Measurements from ENCODE around the gene WNT2. TPM values are rescaled to one million over a fixed set of nuclear protein-coding genes. Genes with fewer than 3 reads are reported as not detected.

WNT2 gene
- total RNA-seq, 1 donor from 2014 or later = 9.0 TPM

GRCh38 chr7:117323851-117324711, 1.2 kb upstream of the WNT2 start:
- peak; percentile 81 to 87 for ATAC-seq
- Histone ChIP-seq H3K9me3 (no peaks in the 10 kb centered on the region), H3K27ac (peak overlapping the region; percentile 78), H3K36me3 (no peaks in the 10 kb centered on the region), H3K27me3 (ENCODE audit: low read depth) (peaks cover 30% of the 10 kb centered on the region), H3K4me1 (peaks cover 18% of the 10 kb centered on the region), H3K4me3 (peak overlapping the region; percentile 53)
- DNase-seq = peak; percentile 56
- intact Hi-C loops (cut with DNase I) = no loop called here
- no peak for TF ChIP-seq CTCF (IDR thresholded peaks at IDR 0.05)

- TF ChIP-seq CTCF (IDR thresholded peaks at IDR 0.05) = no peak
- Histone ChIP-seq H3K36me3 (no peaks in the 10 kb centered on the region), H3K4me3 (peak overlapping the region; percentile 53), H3K27me3 (ENCODE audit: low read depth) (peaks cover 30% of the 10 kb centered on the region), H3K9me3 (no peaks in the 10 kb centered on the region), H3K27ac (peak overlapping the region; percentile 78), H3K4me1 (peaks cover 18% of the 10 kb centered on the region)
- intact Hi-C loops (cut with DNase I) = no loop called here
- ATAC-seq (peak; percentile 17 to 20), DNase-seq (no peak)
Measured at GRCh38 chr7:117323305-117323850, 520 bp upstream of the WNT2 start.

- no peak for TF ChIP-seq CTCF (IDR thresholded peaks at IDR 0.05)
- Histone ChIP-seq H3K4me3 (no peak overlapping the region), H3K36me3 (no peaks in the 10 kb centered on the region), H3K27me3 (ENCODE audit: low read depth) (peaks cover 30% of the 10 kb centered on the region), H3K27ac (peak overlapping the region; percentile 5), H3K9me3 (no peaks in the 10 kb centered on the region), H3K4me1 (peaks cover 18% of the 10 kb centered on the region)
- DNase-seq (no peak), ATAC-seq (no peak)
- intact Hi-C loops (cut with DNase I) = no loop called here
Measured at GRCh38 chr7:117320523-117320922, 2.3 kb downstream of the WNT2 start.

GRCh38 chr7:117319181-117319580, 3.7 kb downstream of the WNT2 start:
- Histone ChIP-seq H3K27ac (no peak overlapping the region), H3K36me3 (no peaks in the 10 kb centered on the region), H3K4me1 (peaks cover 17% of the 10 kb centered on the region), H3K9me3 (no peaks in the 10 kb centered on the region), H3K27me3 (ENCODE audit: low read depth) (peaks cover 24% of the 10 kb centered on the region), H3K4me3 (no peak overlapping the region)
- intact Hi-C loops (cut with DNase I) = no loop called here
- no peak for ATAC-seq
- DNase-seq = no peak
- TF ChIP-seq CTCF (IDR thresholded peaks at IDR 0.05) = no peak

- no peak for TF ChIP-seq CTCF (IDR thresholded peaks at IDR 0.05)
- Histone ChIP-seq H3K27ac (no peak overlapping the region), H3K4me1 (no peaks in the 10 kb centered on the region), H3K4me3 (no peak overlapping the region), H3K9me3 (no peaks in the 10 kb centered on the region), H3K27me3 (ENCODE audit: low read depth) (no peaks in the 10 kb centered on the region), H3K36me3 (no peaks in the 10 kb centered on the region)
- ATAC-seq (no peak), DNase-seq (no peak)
- intact Hi-C loops (cut with DNase I) = no loop called here
Measured at GRCh38 chr7:117313582-117313981, 9.3 kb downstream of the WNT2 start.
